Measurements from ENCODE around the gene UBE3D.

The UBE3D gene, protein sequence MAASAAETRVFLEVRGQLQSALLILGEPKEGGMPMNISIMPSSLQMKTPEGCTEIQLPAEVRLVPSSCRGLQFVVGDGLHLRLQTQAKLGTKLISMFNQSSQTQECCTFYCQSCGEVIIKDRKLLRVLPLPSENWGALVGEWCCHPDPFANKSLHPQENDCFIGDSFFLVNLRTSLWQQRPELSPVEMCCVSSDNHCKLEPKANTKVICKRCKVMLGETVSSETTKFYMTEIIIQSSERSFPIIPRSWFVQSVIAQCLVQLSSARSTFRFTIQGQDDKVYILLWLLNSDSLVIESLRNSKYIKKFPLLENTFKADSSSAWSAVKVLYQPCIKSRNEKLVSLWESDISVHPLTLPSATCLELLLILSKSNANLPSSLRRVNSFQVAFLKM

DNA sequence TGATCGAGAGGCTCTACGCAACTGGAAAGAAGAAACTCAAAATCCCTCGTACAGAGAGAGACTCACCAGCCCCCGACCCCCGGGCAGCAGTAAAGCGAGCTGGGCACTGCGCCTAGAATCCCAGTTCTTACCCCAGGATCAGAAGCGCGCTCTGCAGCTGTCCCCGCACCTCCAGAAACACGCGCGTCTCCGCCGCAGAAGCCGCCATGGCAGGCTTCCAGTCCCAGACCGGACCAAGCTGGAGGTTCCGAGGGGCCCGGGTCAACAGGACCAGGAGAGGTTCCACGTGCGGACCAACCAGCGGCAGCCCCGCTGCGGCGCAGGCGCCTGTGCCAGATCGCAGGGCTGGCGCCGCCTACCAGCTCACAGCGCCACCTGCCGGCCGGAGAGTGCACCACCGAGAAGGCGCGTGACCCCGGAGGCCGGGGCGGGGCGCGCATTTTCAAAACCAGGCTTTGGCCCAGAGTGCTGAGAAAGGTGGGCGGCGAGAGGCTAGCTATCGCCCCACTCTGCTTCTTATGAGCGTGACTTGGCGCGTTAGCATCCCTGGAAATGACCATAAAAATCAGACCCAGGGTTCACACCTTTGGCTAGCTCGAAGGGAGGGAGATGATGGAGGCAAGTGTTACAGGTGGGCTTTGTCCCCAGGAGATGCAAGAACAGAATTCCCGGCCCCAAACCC is at the start of gene UBE3D:
Gene UBE3D (minus strand): TSS at position 331 of the 682 bp plus-strand sequence. CDS start 123 bp downstream, at position 208.
- TF ChIP-seq, protein P1, sequence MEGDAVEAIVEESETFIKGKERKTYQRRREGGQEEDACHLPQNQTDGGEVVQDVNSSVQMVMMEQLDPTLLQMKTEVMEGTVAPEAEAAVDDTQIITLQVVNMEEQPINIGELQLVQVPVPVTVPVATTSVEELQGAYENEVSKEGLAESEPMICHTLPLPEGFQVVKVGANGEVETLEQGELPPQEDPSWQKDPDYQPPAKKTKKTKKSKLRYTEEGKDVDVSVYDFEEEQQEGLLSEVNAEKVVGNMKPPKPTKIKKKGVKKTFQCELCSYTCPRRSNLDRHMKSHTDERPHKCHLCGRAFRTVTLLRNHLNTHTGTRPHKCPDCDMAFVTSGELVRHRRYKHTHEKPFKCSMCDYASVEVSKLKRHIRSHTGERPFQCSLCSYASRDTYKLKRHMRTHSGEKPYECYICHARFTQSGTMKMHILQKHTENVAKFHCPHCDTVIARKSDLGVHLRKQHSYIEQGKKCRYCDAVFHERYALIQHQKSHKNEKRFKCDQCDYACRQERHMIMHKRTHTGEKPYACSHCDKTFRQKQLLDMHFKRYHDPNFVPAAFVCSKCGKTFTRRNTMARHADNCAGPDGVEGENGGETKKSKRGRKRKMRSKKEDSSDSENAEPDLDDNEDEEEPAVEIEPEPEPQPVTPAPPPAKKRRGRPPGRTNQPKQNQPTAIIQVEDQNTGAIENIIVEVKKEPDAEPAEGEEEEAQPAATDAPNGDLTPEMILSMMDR (IDR thresholded peaks at IDR 0.05; ENCODE audit: control insufficient read depth, insufficient read depth, low read depth, low read length, missing control alignments): peak; percentile 77
- DNase-seq (ENCODE audit: low read depth): peak; percentile 25

GRCh38 chr6:83114164-83114563 is 48.5 kb upstream of the UBE3D start:
- no peak for DNase-seq (ENCODE audit: low read depth)

More for the DNA sequence above, at the start of gene UBE3D:
- H3K4me3 ChIP-seq (ENCODE audit: control insufficient read depth, low read depth, low read length): peak within 1 kb of the TSS; percentile 86

DNA sequence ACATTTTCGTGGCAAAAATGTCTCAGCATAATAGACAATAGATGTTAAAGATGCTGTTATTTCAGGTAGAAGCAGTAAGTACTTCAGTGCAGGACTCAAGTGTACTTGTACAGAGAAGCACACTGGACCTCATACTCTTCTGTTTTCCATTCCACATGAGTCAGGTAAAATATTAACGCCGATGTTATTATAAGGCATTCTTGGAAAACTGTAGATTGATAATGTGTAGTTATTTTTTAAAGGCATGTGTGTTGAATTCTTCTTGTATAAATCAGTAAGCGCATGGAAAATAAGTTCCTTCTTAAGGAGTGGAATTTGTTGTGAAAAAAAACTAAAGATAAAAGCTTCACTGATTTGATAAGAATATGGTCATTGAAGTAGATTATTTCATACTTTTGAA is 47.6 kb upstream of the UBE3D start:
- no peak for DNase-seq (ENCODE audit: low read depth)
- TF ChIP-seq, protein P1 (IDR thresholded peaks at IDR 0.05; ENCODE audit: control insufficient read depth, insufficient read depth, low read depth, low read length, missing control alignments): no peak
- H3K4me3 ChIP-seq (ENCODE audit: control insufficient read depth, low read depth, low read length): no peak overlapping the region

More at GRCh38 chr6:83114164-83114563, 48.5 kb upstream of the UBE3D start:
- H3K4me3 ChIP-seq (ENCODE audit: control insufficient read depth, low read depth, low read length): no peak overlapping the region
- TF ChIP-seq, protein P1 (IDR thresholded peaks at IDR 0.05; ENCODE audit: control insufficient read depth, insufficient read depth, low read depth, low read length, missing control alignments): no peak

DNA sequence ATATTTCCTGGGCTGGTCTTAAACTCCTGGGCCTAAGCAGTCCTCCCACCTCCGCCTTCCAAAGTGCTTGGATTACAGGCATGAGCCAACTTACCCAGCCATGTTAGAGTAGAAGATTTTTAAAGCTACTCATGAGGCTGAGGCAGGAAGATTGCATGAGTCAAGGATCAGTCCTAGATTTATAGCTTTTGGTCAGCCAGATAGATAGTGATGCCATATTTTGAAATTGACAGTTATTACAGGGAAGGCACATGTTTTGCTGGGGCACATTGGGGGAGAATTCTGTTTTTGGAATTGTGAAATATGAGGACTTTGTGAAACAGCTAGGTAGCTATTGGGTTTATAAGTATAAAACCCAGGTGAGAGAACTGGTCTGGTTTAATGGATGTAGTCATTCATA is 42.7 kb upstream of the UBE3D start:
- no peak for DNase-seq (ENCODE audit: low read depth)
- no peak overlapping the region for H3K4me3 ChIP-seq (ENCODE audit: control insufficient read depth, low read depth, low read length)
- TF ChIP-seq, protein P1 (IDR thresholded peaks at IDR 0.05; ENCODE audit: control insufficient read depth, insufficient read depth, low read depth, low read length, missing control alignments): no peak

GRCh38 chr6:83098589-83098988 is 32.9 kb upstream of the UBE3D start:
- DNase-seq (ENCODE audit: low read depth): no peak
- TF ChIP-seq, protein P1 (IDR thresholded peaks at IDR 0.05; ENCODE audit: control insufficient read depth, insufficient read depth, low read depth, low read length, missing control alignments): no peak
- no peak overlapping the region for H3K4me3 ChIP-seq (ENCODE audit: control insufficient read depth, low read depth, low read length)

GRCh38 chr6:83097675-83098074 is 32.0 kb upstream of the UBE3D start:
- TF ChIP-seq, protein P1 (IDR thresholded peaks at IDR 0.05; ENCODE audit: control insufficient read depth, insufficient read depth, low read depth, low read length, missing control alignments): no peak
- no peak for DNase-seq (ENCODE audit: low read depth)
- no peak overlapping the region for H3K4me3 ChIP-seq (ENCODE audit: control insufficient read depth, low read depth, low read length)
